GM12864 (cell line): ENCODE measurements around the gene ERF.

Experiments
- DNase-seq: peaks from one replicate; pipeline ENCODE4 v3.0.0-alpha.2; 2011; ENCODE audit warnings: low read depth
- H3K4me3 ChIP-seq: 2 replicates; pipeline ENCODE4 v1.5.1; 2011; ENCODE audit warnings: mild to moderate bottlenecking, low read depth, low read length, control low read depth
- TF ChIP-seq, protein P1 (sequence below): IDR thresholded peaks from 2 replicates; pipeline ENCODE4 v1.5.1; 2011; ENCODE audit warnings: low read depth, mild to moderate bottlenecking, moderate library complexity, low read length, control low read depth, inconsistent platforms; ENCODE audit errors: missing control alignments

The ERF gene

DNA sequence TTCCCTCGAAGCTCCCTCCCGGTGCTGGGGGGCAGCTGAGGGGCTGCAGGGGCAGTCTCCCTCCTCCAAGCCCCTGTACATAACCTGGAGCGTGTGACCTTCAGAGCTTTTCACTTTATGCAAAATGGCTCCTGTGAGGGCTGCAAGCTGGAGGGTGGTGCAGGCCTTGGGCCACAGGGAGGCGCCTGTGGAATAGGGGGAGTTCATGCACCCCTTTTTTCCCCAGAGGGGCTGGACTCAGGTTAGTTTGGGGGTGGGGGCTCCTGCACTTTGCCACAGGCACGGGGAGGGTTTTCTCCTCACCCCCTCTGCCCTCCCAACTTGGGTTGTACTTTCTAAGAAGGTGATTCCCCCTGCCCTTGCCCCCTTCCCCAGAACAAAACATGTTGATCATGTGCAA is 40.4 kb upstream of the ERF start:
- no peak for DNase-seq
- H3K4me3 ChIP-seq, result no peak overlapping the region
- TF ChIP-seq, protein P1, sequence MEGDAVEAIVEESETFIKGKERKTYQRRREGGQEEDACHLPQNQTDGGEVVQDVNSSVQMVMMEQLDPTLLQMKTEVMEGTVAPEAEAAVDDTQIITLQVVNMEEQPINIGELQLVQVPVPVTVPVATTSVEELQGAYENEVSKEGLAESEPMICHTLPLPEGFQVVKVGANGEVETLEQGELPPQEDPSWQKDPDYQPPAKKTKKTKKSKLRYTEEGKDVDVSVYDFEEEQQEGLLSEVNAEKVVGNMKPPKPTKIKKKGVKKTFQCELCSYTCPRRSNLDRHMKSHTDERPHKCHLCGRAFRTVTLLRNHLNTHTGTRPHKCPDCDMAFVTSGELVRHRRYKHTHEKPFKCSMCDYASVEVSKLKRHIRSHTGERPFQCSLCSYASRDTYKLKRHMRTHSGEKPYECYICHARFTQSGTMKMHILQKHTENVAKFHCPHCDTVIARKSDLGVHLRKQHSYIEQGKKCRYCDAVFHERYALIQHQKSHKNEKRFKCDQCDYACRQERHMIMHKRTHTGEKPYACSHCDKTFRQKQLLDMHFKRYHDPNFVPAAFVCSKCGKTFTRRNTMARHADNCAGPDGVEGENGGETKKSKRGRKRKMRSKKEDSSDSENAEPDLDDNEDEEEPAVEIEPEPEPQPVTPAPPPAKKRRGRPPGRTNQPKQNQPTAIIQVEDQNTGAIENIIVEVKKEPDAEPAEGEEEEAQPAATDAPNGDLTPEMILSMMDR, result no peak

DNA sequence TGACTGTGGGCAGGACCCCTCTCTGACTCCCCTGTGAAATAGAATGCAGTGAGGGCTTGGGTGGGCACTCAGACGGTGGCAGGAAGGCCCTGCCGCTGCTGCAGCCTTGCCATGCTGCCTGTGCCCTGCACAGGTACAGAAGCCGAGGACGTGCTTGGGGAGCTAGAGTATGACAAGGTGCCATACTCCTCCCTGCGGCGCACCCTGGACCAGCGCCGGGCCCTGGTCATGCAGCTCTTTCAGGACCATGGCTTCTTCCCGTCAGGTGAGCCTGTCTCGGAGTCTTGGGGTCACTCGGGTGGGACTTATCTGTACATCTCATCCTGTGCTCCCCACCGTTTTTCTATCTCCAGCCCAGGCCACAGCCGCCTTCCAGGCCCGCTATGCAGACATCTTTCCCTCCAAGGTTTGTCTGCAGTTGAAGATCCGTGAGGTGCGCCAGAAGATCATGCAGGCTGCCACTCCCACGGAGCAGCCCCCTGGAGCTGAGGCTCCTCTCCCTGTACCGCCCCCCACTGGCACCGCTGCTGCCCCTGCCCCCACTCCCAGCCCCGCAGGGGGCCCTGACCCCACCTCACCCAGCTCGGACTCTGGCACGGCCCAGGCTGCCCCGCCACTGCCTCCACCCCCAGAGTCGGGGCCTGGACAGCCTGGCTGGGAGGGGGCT is 39.7 kb upstream of the ERF start:
- TF ChIP-seq, protein P1, result no peak
- DNase-seq, result no peak
- no peak overlapping the region for H3K4me3 ChIP-seq

DNA sequence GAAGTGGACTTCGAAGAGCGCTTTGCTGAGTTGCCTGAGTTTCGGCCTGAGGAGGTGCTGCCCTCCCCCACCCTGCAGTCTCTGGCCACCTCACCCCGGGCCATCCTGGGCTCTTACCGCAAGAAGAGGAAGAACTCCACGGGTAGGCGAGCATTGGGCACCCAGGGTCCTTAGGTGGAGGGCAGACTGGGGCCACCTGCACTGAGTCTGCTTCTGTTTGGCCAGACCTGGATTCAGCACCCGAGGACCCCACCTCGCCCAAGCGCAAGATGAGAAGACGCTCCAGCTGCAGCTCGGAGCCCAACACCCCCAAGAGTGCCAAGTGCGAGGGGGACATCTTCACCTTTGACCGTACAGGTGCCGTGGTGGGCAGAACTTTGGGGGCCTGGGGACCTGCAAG is 39.0 kb upstream of the ERF start:
- no peak for DNase-seq
- TF ChIP-seq, protein P1, result no peak
- no peak overlapping the region for H3K4me3 ChIP-seq

DNA sequence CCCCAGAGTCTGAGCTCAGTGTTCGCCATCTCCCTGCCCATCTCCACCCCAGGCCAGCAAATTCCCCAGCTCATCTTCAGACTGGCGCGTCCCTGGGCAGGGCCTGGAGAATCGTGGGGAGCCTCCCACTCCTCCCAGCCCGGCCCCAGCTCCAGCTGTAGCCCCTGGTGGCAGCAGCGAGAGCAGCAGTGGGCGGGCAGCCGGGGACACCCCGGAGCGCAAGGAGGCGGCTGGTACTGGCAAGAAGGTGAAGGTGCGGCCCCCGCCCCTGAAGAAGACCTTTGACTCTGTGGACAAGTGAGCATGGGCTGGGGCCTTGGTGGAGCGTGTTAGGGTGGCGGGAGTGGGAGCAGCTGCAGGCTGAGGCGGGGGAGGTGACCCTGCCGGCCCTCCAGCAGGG is 38.6 kb upstream of the ERF start:
- no peak for DNase-seq
- TF ChIP-seq, protein P1, result no peak
- no peak overlapping the region for H3K4me3 ChIP-seq

DNA sequence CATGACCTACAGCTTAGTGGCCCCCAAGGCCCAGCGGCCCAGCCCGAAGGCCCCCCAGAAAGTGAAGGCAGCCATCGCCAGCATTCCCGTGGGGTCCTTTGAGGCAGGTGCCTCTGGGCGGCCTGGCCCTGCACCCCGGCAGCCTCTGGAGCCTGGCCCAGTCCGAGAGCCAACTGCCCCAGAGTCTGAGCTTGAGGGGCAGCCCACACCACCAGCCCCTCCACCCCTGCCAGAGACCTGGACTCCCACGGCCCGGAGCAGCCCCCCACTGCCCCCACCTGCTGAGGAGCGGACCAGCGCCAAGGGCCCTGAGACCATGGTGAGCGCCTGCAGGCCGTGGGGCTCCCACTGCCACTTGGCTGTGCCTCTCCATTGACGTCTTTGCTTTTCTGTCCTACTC is 38.0 kb upstream of the ERF start:
- DNase-seq, result no peak
- H3K4me3 ChIP-seq, result no peak overlapping the region
- TF ChIP-seq, protein P1, result no peak

DNA sequence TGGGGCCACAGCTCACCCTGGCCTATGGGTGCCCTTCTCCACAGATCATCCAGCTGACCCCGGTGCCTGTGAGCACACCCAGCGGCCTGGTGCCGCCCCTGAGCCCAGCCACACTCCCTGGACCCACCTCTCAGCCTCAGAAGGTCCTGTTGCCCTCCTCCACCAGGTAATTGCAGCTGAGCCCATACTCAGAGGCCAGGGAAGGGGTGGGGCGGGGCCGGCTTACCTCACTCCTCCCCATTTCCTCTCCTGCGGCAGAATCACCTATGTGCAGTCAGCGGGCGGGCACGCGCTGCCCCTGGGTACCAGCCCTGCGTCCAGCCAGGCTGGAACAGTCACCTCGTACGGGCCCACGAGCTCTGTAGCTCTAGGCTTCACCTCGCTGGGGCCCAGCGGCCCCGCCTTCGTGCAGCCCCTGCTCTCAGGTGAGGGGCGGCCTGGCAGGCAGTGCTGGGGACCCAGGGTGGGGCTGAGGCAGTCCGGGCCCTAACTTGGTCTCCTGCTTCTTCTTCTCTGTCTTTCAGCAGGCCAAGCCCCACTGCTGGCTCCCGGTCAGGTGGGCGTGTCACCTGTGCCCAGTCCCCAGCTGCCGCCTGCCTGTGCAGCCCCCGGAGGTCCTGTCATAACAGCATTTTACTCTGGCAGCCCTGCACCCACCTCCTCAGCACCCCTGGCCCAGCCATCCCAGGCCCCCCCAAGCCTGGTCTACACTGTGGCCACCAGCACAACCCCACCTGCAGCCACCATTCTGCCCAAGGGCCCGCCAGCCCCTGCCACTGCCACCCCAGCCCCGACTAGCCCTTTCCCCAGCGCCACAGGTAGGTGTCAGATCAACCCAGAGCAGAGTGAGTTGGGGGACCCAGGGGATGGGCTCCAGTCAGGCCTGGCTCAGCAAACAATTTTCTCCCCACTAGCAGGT is 37.4 kb upstream of the ERF start:
- TF ChIP-seq, protein P1, result no peak
- no peak for DNase-seq
- H3K4me3 ChIP-seq, result no peak overlapping the region
